Left colon (tissue), 2 donors: ENCODE data around the gene PIF1. TPM values are rescaled to one million over a fixed set of nuclear protein-coding genes. Genes with fewer than 3 reads are reported as not detected.
A peak's percentile ranks its signal among the peaks of the same experiment; 100 is the strongest.

ENCODE experiments used
- ATAC-seq: fragments of 200-7000 bp; cut with Tn5 transposase; one replicate; pipeline ENCODE4 v1.9.1; 2020; ENCODE audit warnings: mild to moderate bottlenecking, moderate library complexity
- DNase-seq, 2 donors: peaks; one replicate each; pipeline ENCODE4 v3.0.0-alpha.2; 2020
- intact Hi-C, 2 donors: fragments of 100-400 bp; cut with DNase I in 1 of 2; cut with micrococcal nuclease in 1 of 2; formaldehyde crosslinking; loops; one replicate each; pipeline versions ENCODE4 v1.11.2 to v1.14.0; 2022; cut with DNase I, micrococcal nuclease
- long read RNA-seq: library from polyadenylated mRNA; unstranded; transcript quantifications from one replicate; pipeline ENCODE4 v2.0.0, GENCODE V29; 2021
- total RNA-seq, 2 donors: library from RNA; stranded (reverse); fragmentation: NEBNext Ultra II Directional; extraction: Animal tissue kit (Norgen Biotek cat#: 25700); gene quantifications; one replicate each; pipeline ENCODE4 v1.2.1, GENCODE V29; 2021
- donor health status: DM: no; HTN: no; CAD: no.
- donor health status: DM: yes; HTN: yes; CAD: no.

The PIF1 gene
- 1 to 10 TPM; 2.2 to 6.0 TPM for total RNA-seq
- long read RNA-seq, partial matches to known transcripts, result 0 of 1 reads
- long read RNA-seq, other reads (novel, unspliced or antisense), result 1 of 1 reads

GRCh38 chr15:64825431-64826294 is at the start of gene PIF1:
TSS of gene PIF1 (minus strand) at chr15:64825647. CDS start at chr15:64824335, 1,312 bp downstream.
- intact Hi-C loops, result no loop called here
- ATAC-seq (peak; percentile 99), DNase-seq (peak; percentile 90 to 95)

GRCh38 chr15:64870353-64870752 is 44.9 kb upstream of the PIF1 start:
- no peak for ATAC-seq
- DNase-seq, result no peak
- intact Hi-C loops, result no loop called here

- ATAC-seq (no peak), DNase-seq (no peak)
- intact Hi-C loops, result no loop called here
Observed at GRCh38 chr15:64869501-64869900, 44.1 kb upstream of the PIF1 start.

GRCh38 chr15:64865998-64866520 is 40.6 kb upstream of the PIF1 start:
- no peak for DNase-seq
- intact Hi-C loops, result no loop called here
- ATAC-seq, result no peak

GRCh38 chr15:64865126-64865997 is 39.9 kb upstream of the PIF1 start:
- DNase-seq (no peak), ATAC-seq (no peak)
- intact Hi-C loops, result no loop called here

- DNase-seq, result no peak
- ATAC-seq, result no peak
- intact Hi-C loops, result no loop called here
Observed at GRCh38 chr15:64864068-64864467, 38.6 kb upstream of the PIF1 start.

- ATAC-seq, result no peak
- intact Hi-C loops, result no loop called here
- no peak for DNase-seq
Observed at GRCh38 chr15:64862408-64862807, 37.0 kb upstream of the PIF1 start.

GRCh38 chr15:64861960-64862359 is 36.5 kb upstream of the PIF1 start:
- DNase-seq, result no peak
- intact Hi-C loops, result no loop called here
- ATAC-seq, result no peak

- intact Hi-C loops, result no loop called here
- no peak for ATAC-seq
- DNase-seq, result no peak
Observed at GRCh38 chr15:64861331-64861730, 35.9 kb upstream of the PIF1 start.

GRCh38 chr15:64859226-64859625 is 33.8 kb upstream of the PIF1 start:
- DNase-seq (no peak), ATAC-seq (no peak)
- intact Hi-C loops, result no loop called here

- DNase-seq (no peak), ATAC-seq (no peak)
- intact Hi-C loops, result no loop called here
Observed at GRCh38 chr15:64858021-64858575, 32.7 kb upstream of the PIF1 start.

GRCh38 chr15:64857421-64857820 is 32.0 kb upstream of the PIF1 start:
- no peak for ATAC-seq
- intact Hi-C loops, result no loop called here
- no peak for DNase-seq

- no peak for ATAC-seq
- peak in 1 of 2 donors; percentile 52 for DNase-seq
- intact Hi-C loops, result no loop called here
Observed at GRCh38 chr15:64856429-64857145, 31.1 kb upstream of the PIF1 start.

- intact Hi-C loops, result no loop called here
- DNase-seq (no peak), ATAC-seq (no peak)
Observed at GRCh38 chr15:64855205-64855975, 29.9 kb upstream of the PIF1 start.

- DNase-seq (no peak), ATAC-seq (no peak)
- intact Hi-C loops, result no loop called here
Observed at GRCh38 chr15:64854526-64854925, 29.1 kb upstream of the PIF1 start.

- intact Hi-C loops, result no loop called here
- no peak for ATAC-seq
- DNase-seq, result no peak
Observed at GRCh38 chr15:64854041-64854440, 28.6 kb upstream of the PIF1 start.

- intact Hi-C loops, result no loop called here
- DNase-seq, result no peak
- no peak for ATAC-seq
Observed at GRCh38 chr15:64851503-64851840, 26.0 kb upstream of the PIF1 start.
